Measurements from ENCODE around the gene C19orf85.

- no peak for TF ChIP-seq POLR2A (IDR thresholded peaks at IDR 0.05)
- TF ChIP-seq, protein P1, sequence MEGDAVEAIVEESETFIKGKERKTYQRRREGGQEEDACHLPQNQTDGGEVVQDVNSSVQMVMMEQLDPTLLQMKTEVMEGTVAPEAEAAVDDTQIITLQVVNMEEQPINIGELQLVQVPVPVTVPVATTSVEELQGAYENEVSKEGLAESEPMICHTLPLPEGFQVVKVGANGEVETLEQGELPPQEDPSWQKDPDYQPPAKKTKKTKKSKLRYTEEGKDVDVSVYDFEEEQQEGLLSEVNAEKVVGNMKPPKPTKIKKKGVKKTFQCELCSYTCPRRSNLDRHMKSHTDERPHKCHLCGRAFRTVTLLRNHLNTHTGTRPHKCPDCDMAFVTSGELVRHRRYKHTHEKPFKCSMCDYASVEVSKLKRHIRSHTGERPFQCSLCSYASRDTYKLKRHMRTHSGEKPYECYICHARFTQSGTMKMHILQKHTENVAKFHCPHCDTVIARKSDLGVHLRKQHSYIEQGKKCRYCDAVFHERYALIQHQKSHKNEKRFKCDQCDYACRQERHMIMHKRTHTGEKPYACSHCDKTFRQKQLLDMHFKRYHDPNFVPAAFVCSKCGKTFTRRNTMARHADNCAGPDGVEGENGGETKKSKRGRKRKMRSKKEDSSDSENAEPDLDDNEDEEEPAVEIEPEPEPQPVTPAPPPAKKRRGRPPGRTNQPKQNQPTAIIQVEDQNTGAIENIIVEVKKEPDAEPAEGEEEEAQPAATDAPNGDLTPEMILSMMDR (IDR thresholded peaks at IDR 0.05) = no peak
These were observed 26.2 kb upstream of the C19orf85 start for GRCh38 chr19:55490478-55491432.

Measured in heart left ventricle (tissue), 13 donors.